Cortex of kidney (tissue), 1 donor: ENCODE measurements around the gene CCNT2.
A peak's percentile ranks its signal among the peaks of the same experiment; 100 is the strongest.
"Not testable (repeated sequence)": the region's sequence is repeated elsewhere in the genome, so short reads cannot be mapped to it uniquely, and the experiment has no call there.

ENCODE experiments used
- DNase-seq: peaks from one replicate; lab custom pipeline; 2025; lab: John Stamatoyannopoulos, UW

The CCNT2 gene

GRCh38 chr2:134919341-134920210, 954 bp downstream of the CCNT2 start:
- peak; percentile 11 for DNase-seq

DNA sequence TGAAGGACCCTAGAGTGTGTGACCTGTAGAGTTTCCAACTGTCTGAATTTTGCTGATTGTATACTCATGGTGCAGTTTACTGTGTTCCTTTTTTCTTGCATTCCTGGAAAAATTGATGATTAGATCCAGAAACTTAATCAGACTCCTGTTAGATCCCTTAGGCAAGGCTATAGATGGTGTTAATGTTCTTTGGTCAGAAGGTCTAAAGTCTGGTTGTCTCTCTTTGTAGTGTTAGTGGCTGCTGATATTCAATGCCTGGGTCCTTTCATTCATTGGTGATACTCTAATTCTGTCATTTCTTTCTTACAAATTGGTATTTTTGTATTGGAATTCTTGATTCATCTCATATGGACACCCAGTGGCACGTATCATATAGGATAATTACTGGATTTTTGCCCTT, 6.3 kb downstream of the CCNT2 start:
- no peak for DNase-seq

DNA sequence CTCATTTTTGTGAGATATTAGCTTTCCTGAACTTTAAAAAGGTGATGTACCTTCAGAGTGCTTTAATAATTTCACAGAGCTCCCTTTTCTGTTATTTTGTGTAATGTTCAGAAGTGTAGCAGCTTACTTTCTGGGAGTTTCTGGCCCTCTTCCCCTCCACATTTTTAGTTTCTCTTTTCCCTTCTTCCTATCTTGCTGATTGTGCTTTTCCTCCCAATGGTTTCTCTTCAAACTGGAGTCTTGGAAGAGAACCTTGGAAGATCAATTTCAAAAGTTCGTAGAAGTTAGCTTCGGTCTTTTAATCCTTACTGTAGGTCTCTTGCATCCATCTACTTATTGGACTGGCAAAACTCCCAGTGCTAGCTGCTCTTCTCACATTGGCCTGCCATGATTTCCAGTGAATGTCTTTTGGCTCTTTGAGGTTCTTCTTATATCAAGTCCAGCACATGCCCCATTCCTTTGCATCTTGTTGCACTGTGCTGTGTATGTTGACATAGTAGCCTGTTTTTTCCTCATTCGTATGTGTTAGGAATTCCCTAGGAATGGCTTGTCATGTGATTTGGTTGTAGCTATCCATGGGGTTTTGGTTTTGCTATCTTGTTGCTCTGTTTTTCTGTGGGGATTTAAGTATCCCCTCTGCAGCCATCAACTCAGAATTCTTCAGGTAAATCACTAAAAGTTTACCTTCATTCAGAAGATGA, 7.8 kb downstream of the CCNT2 start:
- DNase-seq, result no peak

- DNase-seq, result no peak
These were observed 8.6 kb downstream of the CCNT2 start for GRCh38 chr2:134927195-134927594.

DNA sequence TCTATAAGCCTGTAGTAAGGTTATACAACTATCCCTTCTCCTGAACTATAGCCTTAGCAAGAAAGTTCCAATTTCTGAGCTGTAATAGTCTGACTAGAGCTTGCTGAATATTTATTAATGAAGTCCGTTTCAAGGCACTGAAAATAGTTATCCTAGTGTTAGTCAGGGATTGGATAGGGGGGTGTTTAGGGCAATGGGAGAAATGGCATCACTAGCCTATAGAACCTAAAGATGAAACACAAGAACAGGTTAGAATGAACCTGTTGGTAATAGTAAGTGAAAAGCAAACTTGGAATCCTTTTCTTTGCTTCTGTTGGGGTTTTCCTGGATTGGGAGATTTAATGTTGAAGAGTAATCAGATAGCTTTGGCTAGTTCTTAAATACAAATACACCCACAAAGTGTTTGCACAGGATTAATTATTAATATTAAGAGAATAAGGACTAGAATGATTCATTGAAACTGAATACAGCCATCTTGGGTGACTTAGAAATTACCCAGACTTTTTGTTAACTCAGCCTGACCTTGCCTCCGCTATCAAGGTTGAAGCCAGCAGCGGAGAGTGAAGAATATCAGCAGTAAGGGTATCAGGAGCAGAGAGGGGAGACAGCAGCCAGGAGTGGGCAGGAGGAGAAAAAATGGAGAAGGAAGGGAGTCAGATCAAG, 14.4 kb downstream of the CCNT2 start:
- DNase-seq, result no peak

GRCh38 chr2:134933732-134934131, 15.1 kb downstream of the CCNT2 start:
- DNase-seq, result no peak

DNA sequence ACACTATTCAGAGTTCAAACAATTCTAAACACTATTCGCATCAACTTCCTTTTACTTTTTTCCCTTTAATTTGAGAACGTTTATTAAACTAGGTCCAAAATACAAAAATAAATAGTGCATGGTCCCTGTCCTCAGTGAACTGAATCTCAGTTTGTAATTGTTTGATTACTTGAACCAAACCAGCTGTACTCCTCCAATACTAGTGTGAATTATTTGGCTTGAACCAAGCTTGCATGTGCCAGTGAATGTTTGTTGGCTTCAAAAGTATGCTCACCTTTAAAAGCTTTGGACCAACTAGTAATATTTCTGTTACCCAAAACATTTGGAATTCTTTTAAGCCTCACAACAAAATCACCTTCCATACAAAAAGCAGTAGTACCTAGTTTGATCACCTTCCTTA, 15.5 kb downstream of the CCNT2 start:
- DNase-seq, result no peak

DNA sequence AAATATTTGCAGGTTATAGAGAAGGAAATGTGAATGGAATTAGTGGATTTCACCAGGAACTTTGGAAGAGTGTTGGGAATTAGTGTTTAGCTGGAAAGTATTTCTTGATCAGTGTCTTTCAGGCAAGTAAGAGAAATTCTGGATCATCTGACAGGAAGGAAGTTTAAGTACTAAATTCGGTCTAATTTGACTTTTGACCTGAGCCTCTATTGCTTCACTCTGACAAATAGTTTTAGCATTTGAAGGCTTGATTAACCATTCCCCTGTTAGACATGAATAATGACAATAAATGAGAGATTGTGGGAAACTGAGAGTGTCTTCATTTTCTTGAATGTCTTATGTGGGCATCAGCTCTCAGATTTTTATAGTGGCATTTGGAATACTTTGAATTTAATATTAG, 16.0 kb downstream of the CCNT2 start:
- DNase-seq, result no peak

DNA sequence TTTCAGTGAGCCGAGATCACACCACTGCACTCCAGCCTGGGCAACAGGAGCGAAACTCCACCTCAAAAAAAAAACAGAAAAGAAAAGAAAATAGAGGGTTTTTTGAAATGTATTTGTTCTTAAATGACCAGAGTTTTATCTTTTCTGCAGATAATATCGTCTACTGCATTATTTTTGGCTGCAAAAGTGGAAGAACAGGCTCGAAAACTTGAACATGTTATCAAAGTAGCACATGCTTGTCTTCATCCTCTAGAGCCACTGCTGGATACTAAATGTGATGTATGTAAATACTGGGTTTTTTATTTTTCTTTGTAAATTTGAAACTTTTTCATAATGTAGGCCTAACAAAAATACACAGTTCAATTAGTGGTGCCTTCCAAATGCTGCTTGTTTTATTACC, 18.1 kb downstream of the CCNT2 start:
- DNase-seq, result no peak

DNA sequence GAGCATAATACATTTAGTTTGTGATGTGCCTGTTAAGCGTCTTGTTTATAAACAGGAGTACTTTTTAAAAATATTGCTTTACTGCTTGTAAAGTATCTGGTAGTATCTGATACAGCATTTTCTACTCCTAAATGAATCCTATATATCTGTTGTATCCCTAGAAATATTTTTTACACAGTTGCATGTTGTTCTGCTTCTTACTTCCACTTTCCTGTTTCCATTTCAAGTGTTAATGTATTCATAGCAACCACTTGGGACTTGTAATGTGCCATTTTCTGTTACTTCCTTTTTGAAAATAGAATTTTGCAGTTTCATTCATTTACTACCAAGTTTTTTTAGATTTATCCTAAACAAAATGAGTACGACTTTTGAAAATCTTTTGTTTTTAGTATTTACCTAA, 24.9 kb downstream of the CCNT2 start:
- no peak for DNase-seq

GRCh38 chr2:134944975-134945374, 26.4 kb downstream of the CCNT2 start:
- no peak for DNase-seq

DNA sequence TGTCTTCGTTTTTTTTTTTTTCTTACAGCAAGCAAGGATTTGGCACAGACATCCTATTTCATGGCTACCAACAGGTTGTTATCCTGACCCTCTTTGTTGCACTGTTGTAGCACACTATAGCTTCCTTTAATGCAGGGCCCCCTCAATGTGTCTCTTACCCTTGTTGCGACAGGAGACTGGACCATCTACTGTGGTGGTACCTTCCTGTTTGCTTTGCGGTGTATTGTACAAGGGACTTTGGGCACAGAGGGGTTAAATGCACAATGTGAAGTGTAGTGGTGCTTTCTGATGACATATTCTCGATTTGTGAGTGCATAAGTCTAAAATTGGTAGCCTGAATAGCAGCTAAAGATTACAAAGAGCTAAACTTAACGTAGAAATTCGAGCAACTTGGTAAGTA, 27.5 kb downstream of the CCNT2 start:
- DNase-seq, result no peak

GRCh38 chr2:134949981-134950708, 31.5 kb downstream of the CCNT2 start:
- no peak for DNase-seq

DNA sequence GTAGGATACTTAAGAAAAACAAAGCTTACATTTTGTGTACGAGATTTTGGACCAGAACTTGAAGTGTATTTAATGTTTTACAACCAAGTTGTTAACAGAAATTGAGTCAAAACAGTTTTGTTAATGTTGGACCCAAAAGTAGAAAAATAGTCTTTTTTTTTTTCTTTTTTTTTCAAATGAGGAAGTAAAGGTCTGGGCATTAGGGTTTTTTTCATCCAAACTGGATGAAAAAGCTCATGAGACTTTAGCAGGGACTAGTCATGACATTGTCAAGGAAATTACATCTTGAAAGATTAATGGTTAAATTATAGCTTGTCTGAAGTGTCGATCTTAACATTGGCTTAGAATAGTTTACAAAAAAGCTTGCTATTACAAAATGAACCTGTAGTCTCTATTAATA, 32.3 kb downstream of the CCNT2 start:
- DNase-seq, result no peak

DNA sequence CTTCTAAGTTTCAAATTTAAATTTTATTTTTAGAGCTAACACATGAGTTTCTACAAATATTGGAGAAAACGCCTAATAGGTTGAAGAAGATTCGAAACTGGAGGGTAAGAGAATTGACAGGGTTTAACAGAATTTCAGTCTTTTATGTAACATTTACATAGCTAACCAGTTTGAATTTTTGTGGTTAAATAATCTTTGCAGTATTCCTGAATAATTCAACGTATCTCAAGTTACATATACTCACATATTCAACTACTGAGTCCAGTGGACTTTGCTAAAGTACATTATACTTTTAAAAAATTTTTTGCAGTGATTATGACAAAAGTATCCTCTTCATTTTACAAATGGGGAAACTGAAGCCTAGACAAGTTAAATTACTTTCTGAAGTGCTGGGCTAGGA, 34.0 kb downstream of the CCNT2 start:
- DNase-seq, result no peak

DNA sequence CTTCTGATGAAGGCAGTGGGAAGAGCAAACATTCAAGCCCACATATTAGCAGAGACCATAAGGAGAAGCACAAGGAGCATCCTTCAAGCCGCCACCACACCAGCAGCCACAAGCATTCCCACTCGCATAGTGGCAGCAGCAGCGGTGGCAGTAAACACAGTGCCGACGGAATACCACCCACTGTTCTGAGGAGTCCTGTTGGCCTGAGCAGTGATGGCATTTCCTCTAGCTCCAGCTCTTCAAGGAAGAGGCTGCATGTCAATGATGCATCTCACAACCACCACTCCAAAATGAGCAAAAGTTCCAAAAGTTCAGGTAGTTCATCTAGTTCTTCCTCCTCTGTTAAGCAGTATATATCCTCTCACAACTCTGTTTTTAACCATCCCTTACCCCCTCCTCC, 35.4 kb downstream of the CCNT2 start:
- no peak for DNase-seq

DNA sequence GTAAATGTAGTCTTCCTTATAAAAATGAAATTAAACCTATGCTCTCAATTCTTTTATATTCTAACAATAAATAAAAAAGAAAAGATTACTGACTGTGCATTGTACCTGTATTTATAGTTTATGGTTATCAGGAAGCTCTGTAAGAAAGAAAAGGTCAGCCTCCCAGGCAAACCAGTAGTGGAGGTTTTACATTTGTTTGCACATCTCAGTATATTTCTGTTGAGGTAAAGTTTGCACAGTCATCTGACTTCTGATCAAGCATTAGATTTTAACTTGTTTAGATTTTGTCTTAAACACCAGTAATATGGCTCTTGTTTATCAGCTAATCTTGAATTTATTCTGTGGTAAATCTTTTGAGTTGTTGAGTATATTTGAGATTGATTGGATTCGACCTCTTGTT, 37.1 kb downstream of the CCNT2 start:
- DNase-seq, result no peak

GRCh38 chr2:134957477-134957876, 38.9 kb downstream of the CCNT2 start:
- no peak for DNase-seq

DNA sequence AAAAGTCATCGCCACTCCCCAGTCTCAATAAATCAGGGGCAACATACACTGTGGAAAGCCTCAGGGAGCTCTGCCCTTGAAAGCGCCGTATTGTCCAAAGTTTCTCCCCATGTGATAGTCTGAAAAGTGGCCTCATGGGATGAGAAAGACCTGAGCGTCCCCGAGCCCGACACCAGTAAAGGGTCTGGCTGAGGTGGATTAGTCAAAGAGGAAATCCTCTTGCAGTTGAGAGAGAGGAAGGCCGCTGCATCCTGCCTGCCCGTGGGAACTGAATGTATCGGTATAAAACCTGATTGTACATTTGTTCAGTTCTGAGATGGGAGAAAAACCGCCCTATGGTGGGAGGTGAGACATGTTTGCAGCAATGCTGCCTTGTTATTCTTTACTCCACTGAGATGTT, 48.5 kb downstream of the CCNT2 start:
- DNase-seq, result not testable (repeated sequence)

- DNase-seq, result no peak
These were observed 54.9 kb downstream of the CCNT2 start for GRCh38 chr2:134973241-134974138.

- DNase-seq, result no peak
These were observed 56.8 kb downstream of the CCNT2 start for GRCh38 chr2:134975281-134976009.
